Neural progenitor cell (in vitro differentiated cells): ENCODE measurements around the gene TEX9. TPM values are rescaled to one million over a fixed set of nuclear protein-coding genes. Genes with fewer than 3 reads are reported as not detected.
A peak's percentile ranks its signal among the peaks of the same experiment; 100 is the strongest.

Source experiments
- DNase-seq: peaks from one replicate; pipeline ENCODE4 v3.0.0-alpha.2; 2016; ENCODE audit warnings: low spot score
- H2AFZ ChIP-seq: fragments of 200-600 bp; sonication (generic); replicated peaks from 2 replicates; pipeline ENCODE4 v1.6.1; 2016; ENCODE audit warnings: antibody characterized with exemption
- H3F3A ChIP-seq: fragments of 200-600 bp; sonication (generic); 2 replicates; pipeline ENCODE4 v1.6.1; 2016; ENCODE audit warnings: antibody characterized with exemption, low read depth
- H3K27ac ChIP-seq: fragments of 200-600 bp; sonication (generic); 2 replicates; pipeline ENCODE4 v1.5.1; 2016; ENCODE audit warnings: mild to moderate bottlenecking
- H3K27me3 ChIP-seq: fragments of 200-600 bp; sonication (generic); 2 replicates; pipeline ENCODE4 v1.6.1; 2016; ENCODE audit warnings: mild to moderate bottlenecking, moderate library complexity
- H3K36me3 ChIP-seq: fragments of 200-600 bp; sonication (generic); 2 replicates; pipeline ENCODE4 v1.5.1; 2016
- H3K4me1 ChIP-seq: fragments of 200-600 bp; sonication (generic); 2 replicates; pipeline ENCODE4 v1.6.1; 2016; ENCODE audit warnings: mixed run types
- H3K4me2 ChIP-seq: fragments of 200-600 bp; sonication (generic); 2 replicates; pipeline ENCODE4 v1.6.1; 2016
- H3K4me3 ChIP-seq: fragments of 200-600 bp; sonication (generic); 2 replicates; pipeline ENCODE4 v1.5.1; 2016
- H3K79me2 ChIP-seq: fragments of 200-600 bp; sonication (generic); 2 replicates; pipeline ENCODE4 v1.6.1; 2016; ENCODE audit warnings: low read depth
- H3K9ac ChIP-seq: fragments of 200-600 bp; sonication (generic); 2 replicates; pipeline ENCODE4 v1.6.1; 2016
- H3K9me3 ChIP-seq: fragments of 200-600 bp; sonication (generic); 2 replicates; pipeline ENCODE4 v1.5.1; 2016; ENCODE audit warnings: low read depth
- H4K20me1 ChIP-seq: fragments of 200-600 bp; sonication (generic); 2 replicates; pipeline ENCODE4 v1.6.1; 2016; ENCODE audit warnings: low read depth
- H3K27ac Mint-ChIP-seq: 3 replicates; pipeline ENCODE4 v1.8.0; 2021; ENCODE audit warnings: mixed read lengths
- H3K27me3 Mint-ChIP-seq: 2 replicates; pipeline ENCODE4 v1.8.0; 2022; ENCODE audit warnings: low read depth, mild to moderate bottlenecking, inconsistent platforms, moderate library complexity, mixed read lengths; ENCODE audit not compliant: insufficient read depth
- H3K36me3 Mint-ChIP-seq: 3 replicates; pipeline ENCODE4 v1.8.0; 2021; ENCODE audit warnings: mixed read lengths
- H3K4me1 Mint-ChIP-seq: 3 replicates; pipeline ENCODE4 v1.8.0; 2021; ENCODE audit warnings: mixed read lengths
- H3K4me3 Mint-ChIP-seq: 3 replicates; pipeline ENCODE4 v1.8.0; 2021; ENCODE audit warnings: mild to moderate bottlenecking, moderate library complexity, mixed read lengths
- H3K9me3 Mint-ChIP-seq: 3 replicates; pipeline ENCODE4 v1.8.0; 2020; ENCODE audit warnings: mixed read lengths
- EZH2 ChIP-seq: fragments of 200-600 bp; sonication (generic); IDR thresholded peaks from 2 replicates; pipeline ENCODE4 v1.6.1; 2017; ENCODE audit warnings: antibody characterized with exemption, mild to moderate bottlenecking, moderate library complexity
- EZH2phosphoT487 ChIP-seq: fragments of 200-600 bp; sonication (generic); IDR thresholded peaks from 2 replicates; pipeline ENCODE4 v1.6.1; 2017; ENCODE audit warnings: antibody characterized with exemption
- total RNA-seq: library from RNA; depleted of rRNA; stranded (reverse); fragments of >200 nt; gene quantifications from 2 replicates; pipeline ENCODE4 v1.2.3, GENCODE V29; 2015; ENCODE audit warnings: low replicate concordance
- TF ChIP-seq, protein P1 (sequence below): fragments of 200-600 bp; sonication (generic); IDR thresholded peaks from 2 replicates; pipeline ENCODE4 v1.5.1; 2017; ENCODE audit warnings: antibody characterized with exemption, mild to moderate bottlenecking

Gene TEX9
- total RNA-seq, 1 donor from 2014 or later: 8.1 TPM

DNA sequence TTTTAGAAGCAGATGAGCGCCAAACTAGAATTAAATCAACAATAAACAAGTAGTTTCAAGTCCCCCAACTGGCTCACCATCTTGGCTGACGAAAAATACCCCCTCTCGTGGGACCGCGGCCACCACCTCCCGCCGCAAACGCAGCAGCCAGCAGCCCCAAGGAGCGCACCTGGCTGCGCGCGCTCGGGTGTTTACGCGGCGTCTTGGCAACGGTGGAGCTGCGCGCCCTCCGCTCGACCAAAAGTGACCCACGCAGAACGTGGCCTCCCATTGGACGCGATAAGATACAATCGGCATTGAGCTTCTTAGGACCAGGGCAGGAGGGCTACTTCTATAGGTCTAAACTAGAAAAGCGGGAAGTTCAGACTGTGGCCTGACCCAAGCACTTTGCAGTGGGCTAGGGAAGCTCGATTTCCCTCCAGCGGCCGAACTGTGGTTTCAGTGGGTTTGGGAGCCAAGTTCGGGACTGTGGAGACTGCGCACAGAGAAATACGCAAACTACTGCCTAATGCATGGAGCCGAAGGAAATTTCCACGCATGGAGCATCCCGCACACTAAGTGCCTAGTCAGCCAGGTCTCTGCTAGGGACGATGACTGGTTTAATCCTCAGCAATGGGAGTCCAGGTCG, 99.8 kb downstream of the TEX9 start, which contains the start of gene MNS1:
MNS1 (minus strand) TSS at position 245 of the 628 bp plus-strand sequence; CDS start at position 80, 165 bp downstream.
- Histone ChIP-seq H2AFZ (peak within 1 kb of the TSS; percentile 88), H3K79me2 (no peaks in the 10 kb centered on the region), H3K9ac (no peak within 1 kb of the TSS), H4K20me1 (no peaks in the 10 kb centered on the region), H3K36me3 (no peaks in the 10 kb centered on the region), H3K4me2 (peak within 1 kb of the TSS; percentile 90), H3K27ac (no peak within 1 kb of the TSS), H3K4me1 (no peaks in the 10 kb centered on the region), H3F3A (no peaks in the 10 kb centered on the region), H3K27me3 (peaks cover 49% of the 10 kb centered on the region), H3K9me3 (no peaks in the 10 kb centered on the region), H3K4me3 (peak within 1 kb of the TSS; percentile 63)
- Mint-ChIP-seq H3K27ac (peak within 1 kb of the TSS; percentile 87), H3K27me3 (no peaks in the 10 kb centered on the region), H3K9me3 (no peaks in the 10 kb centered on the region), H3K4me3 (peak within 1 kb of the TSS; percentile 85), H3K4me1 (peaks cover 7% of the 10 kb centered on the region), H3K36me3 (peaks cover 2% of the 10 kb centered on the region)
- peak; percentile 93 for DNase-seq
- TF ChIP-seq, protein P1, sequence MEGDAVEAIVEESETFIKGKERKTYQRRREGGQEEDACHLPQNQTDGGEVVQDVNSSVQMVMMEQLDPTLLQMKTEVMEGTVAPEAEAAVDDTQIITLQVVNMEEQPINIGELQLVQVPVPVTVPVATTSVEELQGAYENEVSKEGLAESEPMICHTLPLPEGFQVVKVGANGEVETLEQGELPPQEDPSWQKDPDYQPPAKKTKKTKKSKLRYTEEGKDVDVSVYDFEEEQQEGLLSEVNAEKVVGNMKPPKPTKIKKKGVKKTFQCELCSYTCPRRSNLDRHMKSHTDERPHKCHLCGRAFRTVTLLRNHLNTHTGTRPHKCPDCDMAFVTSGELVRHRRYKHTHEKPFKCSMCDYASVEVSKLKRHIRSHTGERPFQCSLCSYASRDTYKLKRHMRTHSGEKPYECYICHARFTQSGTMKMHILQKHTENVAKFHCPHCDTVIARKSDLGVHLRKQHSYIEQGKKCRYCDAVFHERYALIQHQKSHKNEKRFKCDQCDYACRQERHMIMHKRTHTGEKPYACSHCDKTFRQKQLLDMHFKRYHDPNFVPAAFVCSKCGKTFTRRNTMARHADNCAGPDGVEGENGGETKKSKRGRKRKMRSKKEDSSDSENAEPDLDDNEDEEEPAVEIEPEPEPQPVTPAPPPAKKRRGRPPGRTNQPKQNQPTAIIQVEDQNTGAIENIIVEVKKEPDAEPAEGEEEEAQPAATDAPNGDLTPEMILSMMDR: no peak
- TF ChIP-seq EZH2: no peak
- TF ChIP-seq EZH2phosphoT487: no peak

DNA sequence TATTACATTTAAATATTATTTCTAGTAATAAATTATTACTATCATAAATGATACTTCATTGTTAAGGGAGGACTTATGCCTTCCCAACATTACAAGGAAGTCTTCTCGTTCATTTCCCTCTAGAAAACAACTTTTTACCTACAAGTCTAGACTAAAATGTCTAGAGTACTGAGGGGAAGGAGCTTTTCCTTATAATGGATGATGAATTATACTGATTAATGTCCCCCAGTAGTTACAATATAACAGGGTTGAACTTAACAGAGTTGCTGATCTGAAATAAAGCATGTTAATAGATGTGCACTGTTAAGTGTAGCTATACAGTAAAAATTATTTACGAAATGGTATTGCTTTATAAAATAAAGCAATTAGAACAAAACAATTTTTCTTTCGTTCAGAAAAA, 102.4 kb downstream of the TEX9 start:
- TF ChIP-seq EZH2: no peak
- TF ChIP-seq, protein P1: no peak
- no peak for TF ChIP-seq EZH2phosphoT487
- H3K4me2 ChIP-seq: no peak overlapping the region
- no peak overlapping the region for H3K27ac Mint-ChIP-seq

DNA sequence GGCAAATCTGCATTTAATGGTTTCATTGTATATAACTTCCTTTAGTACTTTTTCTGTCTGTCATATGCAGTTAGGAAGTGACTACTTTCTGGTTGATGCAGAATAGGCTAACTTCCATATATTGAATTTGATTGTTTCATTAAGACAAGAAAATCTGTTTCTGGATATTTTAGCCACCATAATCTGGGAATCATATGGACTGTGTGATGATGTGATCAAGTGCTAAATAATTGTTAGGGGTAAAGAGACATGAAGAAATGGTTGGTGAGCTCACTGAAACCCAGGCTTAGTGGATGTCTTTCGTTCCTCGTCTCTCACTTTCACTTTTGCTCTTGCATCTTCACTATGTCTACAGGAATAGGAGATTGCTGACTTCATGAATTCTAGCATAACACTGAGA, 103.2 kb downstream of the TEX9 start:
- H3K9me3 ChIP-seq: no peaks in the 10 kb centered on the region
- H2AFZ ChIP-seq: no peak overlapping the region
- no peaks in the 10 kb centered on the region for H4K20me1 ChIP-seq
- H3K27me3 ChIP-seq: peaks cover 60% of the 10 kb centered on the region
- no peak overlapping the region for H3K4me2 ChIP-seq
- H3K27ac Mint-ChIP-seq: no peak overlapping the region
- no peak overlapping the region for H3K27ac ChIP-seq
- peaks cover 7% of the 10 kb centered on the region for H3K4me1 Mint-ChIP-seq
- no peak overlapping the region for H3K9ac ChIP-seq
- no peak overlapping the region for H3K4me3 Mint-ChIP-seq
- H3K79me2 ChIP-seq: no peaks in the 10 kb centered on the region
- H3K36me3 Mint-ChIP-seq: no peaks in the 10 kb centered on the region
- no peak for DNase-seq
- TF ChIP-seq EZH2: no peak
- TF ChIP-seq EZH2phosphoT487: no peak
- H3K4me3 ChIP-seq: no peak overlapping the region
- no peaks in the 10 kb centered on the region for H3K36me3 ChIP-seq
- no peaks in the 10 kb centered on the region for H3K27me3 Mint-ChIP-seq
- no peaks in the 10 kb centered on the region for H3K4me1 ChIP-seq
- H3F3A ChIP-seq: no peaks in the 10 kb centered on the region
- no peaks in the 10 kb centered on the region for H3K9me3 Mint-ChIP-seq

More for the DNA sequence above, 102.4 kb downstream of the TEX9 start:
- no peak overlapping the region for H3K27ac ChIP-seq
- peaks cover 7% of the 10 kb centered on the region for H3K4me1 Mint-ChIP-seq
- H3F3A ChIP-seq: no peaks in the 10 kb centered on the region
- no peaks in the 10 kb centered on the region for H3K9me3 Mint-ChIP-seq
- H3K36me3 ChIP-seq: no peaks in the 10 kb centered on the region
- no peak for DNase-seq
- no peaks in the 10 kb centered on the region for H3K9me3 ChIP-seq
- H3K36me3 Mint-ChIP-seq: no peaks in the 10 kb centered on the region
- H3K27me3 ChIP-seq: peaks cover 60% of the 10 kb centered on the region
- H3K4me1 ChIP-seq: no peaks in the 10 kb centered on the region
- H4K20me1 ChIP-seq: no peaks in the 10 kb centered on the region
- H3K4me3 Mint-ChIP-seq: no peak overlapping the region
- no peak overlapping the region for H3K4me3 ChIP-seq
- H3K27me3 Mint-ChIP-seq: no peaks in the 10 kb centered on the region
- H2AFZ ChIP-seq: no peak overlapping the region
- H3K9ac ChIP-seq: no peak overlapping the region
- H3K79me2 ChIP-seq: no peaks in the 10 kb centered on the region

DNA sequence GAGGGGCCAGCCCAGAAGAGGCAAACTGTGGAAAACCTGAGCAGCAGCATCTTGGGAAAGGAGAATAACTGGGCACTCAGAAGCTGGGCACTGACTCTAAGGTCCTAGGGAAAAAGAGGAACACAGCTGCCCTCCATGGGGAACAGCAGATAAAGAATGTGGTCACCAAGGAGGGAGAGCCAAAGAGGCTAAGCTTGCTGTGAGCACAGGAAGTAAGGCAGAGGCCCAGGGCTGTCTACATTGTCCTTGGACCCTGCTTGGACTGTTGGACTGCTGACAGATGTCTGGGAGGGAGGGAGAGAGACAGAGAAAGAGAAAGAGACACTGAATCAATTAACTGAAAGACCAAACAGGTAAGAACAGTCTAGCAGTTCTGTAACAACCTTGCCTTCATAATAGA, 104.3 kb downstream of the TEX9 start:
- no peaks in the 10 kb centered on the region for H3F3A ChIP-seq
- no peaks in the 10 kb centered on the region for H3K4me1 ChIP-seq
- H4K20me1 ChIP-seq: no peaks in the 10 kb centered on the region
- H3K36me3 Mint-ChIP-seq: no peaks in the 10 kb centered on the region
- H3K27me3 ChIP-seq: peaks cover 52% of the 10 kb centered on the region
- no peaks in the 10 kb centered on the region for H3K27me3 Mint-ChIP-seq
- no peaks in the 10 kb centered on the region for H3K36me3 ChIP-seq
- no peak overlapping the region for H3K4me2 ChIP-seq
- no peak overlapping the region for H2AFZ ChIP-seq
- no peaks in the 10 kb centered on the region for H3K9me3 ChIP-seq
- TF ChIP-seq, protein P1: no peak
- TF ChIP-seq EZH2: no peak
- no peak for TF ChIP-seq EZH2phosphoT487
- H3K27ac Mint-ChIP-seq: peak overlapping the region; percentile 61
- peaks cover 7% of the 10 kb centered on the region for H3K4me1 Mint-ChIP-seq
- no peak overlapping the region for H3K9ac ChIP-seq
- H3K4me3 ChIP-seq: no peak overlapping the region
- no peaks in the 10 kb centered on the region for H3K9me3 Mint-ChIP-seq
- no peak overlapping the region for H3K4me3 Mint-ChIP-seq
- no peak for DNase-seq
- H3K79me2 ChIP-seq: no peaks in the 10 kb centered on the region
- H3K27ac ChIP-seq: no peak overlapping the region
